ENCODE data around the gene NAGLU. TPM values are rescaled to one million over a fixed set of nuclear protein-coding genes. Genes with fewer than 3 reads are reported as not detected.
A peak's percentile ranks its signal among the peaks of the same experiment; 100 is the strongest.

NAGLU gene
- total and polyA plus RNA-seq, 2 of the 13 experiments (the other 11 are each of a cell fraction or from before 2014, with no cell fraction given) = 28.2 to 40.1 TPM

GRCh38 chr17:42577532-42578281 lies 41.7 kb downstream of the NAGLU start, which contains the start of gene PSMC3IP (continued):
- TF ChIP-seq, protein P1, sequence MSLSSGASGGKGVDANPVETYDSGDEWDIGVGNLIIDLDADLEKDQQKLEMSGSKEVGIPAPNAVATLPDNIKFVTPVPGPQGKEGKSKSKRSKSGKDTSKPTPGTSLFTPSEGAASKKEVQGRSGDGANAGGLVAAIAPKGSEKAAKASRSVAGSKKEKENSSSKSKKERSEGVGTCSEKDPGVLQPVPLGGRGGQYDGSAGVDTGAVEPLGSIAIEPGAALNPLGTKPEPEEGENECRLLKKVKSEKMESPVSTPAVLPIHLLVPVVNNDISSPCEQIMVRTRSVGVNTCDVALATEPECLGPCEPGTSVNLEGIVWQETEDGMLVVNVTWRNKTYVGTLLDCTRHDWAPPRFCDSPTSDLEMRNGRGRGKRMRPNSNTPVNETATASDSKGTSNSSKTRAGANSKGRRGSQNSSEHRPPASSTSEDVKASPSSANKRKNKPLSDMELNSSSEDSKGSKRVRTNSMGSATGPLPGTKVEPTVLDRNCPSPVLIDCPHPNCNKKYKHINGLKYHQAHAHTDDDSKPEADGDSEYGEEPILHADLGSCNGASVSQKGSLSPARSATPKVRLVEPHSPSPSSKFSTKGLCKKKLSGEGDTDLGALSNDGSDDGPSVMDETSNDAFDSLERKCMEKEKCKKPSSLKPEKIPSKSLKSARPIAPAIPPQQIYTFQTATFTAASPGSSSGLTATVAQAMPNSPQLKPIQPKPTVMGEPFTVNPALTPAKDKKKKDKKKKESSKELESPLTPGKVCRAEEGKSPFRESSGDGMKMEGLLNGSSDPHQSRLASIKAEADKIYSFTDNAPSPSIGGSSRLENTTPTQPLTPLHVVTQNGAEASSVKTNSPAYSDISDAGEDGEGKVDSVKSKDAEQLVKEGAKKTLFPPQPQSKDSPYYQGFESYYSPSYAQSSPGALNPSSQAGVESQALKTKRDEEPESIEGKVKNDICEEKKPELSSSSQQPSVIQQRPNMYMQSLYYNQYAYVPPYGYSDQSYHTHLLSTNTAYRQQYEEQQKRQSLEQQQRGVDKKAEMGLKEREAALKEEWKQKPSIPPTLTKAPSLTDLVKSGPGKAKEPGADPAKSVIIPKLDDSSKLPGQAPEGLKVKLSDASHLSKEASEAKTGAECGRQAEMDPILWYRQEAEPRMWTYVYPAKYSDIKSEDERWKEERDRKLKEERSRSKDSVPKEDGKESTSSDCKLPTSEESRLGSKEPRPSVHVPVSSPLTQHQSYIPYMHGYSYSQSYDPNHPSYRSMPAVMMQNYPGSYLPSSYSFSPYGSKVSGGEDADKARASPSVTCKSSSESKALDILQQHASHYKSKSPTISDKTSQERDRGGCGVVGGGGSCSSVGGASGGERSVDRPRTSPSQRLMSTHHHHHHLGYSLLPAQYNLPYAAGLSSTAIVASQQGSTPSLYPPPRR (CRISPR knock-in tag; IDR thresholded peaks at IDR 0.05; ENCODE audit: borderline replicate concordance) = peak; percentile 57; the same call in 1 of the 2 replicates
- TF ChIP-seq ZKSCAN1 (IDR thresholded peaks at IDR 0.05; ENCODE audit: low read length) = no peak
- 0 out of 2 replicates have a peak, but pooled peaks have one; percentile 57 for TF ChIP-seq ZNF512 (CRISPR knock-in tag; IDR thresholded peaks at IDR 0.05)
- peak; percentile 99 for TF ChIP-seq E2F5 (CRISPR knock-in tag; conservative IDR thresholded peaks at IDR 0.05)
- peak; percentile 87 for TF ChIP-seq ZNF367 (CRISPR knock-in tag; IDR thresholded peaks at IDR 0.05; ENCODE audit: borderline replicate concordance)
- no peak for TF ChIP-seq EED (CRISPR knock-in tag; IDR thresholded peaks at IDR 0.05)
- peak; percentile 60; the same call in 1 of the 2 replicates for TF ChIP-seq AKAP8 (CRISPR knock-in tag; IDR thresholded peaks at IDR 0.05)
- TF ChIP-seq ARNTL (CRISPR knock-in tag; IDR thresholded peaks at IDR 0.05) = peak; percentile 28
- TF ChIP-seq ZNF761 (CRISPR knock-in tag; conservative IDR thresholded peaks at IDR 0.05) = peak; percentile 70; the same call in 1 of the 2 replicates
- TF ChIP-seq ZNF691 (CRISPR knock-in tag; IDR thresholded peaks at IDR 0.05; ENCODE audit: borderline replicate concordance, low read depth) = no peak
- peak; percentile 78 for TF ChIP-seq FOXC1 (CRISPR knock-in tag; IDR thresholded peaks at IDR 0.05; ENCODE audit: borderline replicate concordance)
- TF ChIP-seq, protein P2, sequence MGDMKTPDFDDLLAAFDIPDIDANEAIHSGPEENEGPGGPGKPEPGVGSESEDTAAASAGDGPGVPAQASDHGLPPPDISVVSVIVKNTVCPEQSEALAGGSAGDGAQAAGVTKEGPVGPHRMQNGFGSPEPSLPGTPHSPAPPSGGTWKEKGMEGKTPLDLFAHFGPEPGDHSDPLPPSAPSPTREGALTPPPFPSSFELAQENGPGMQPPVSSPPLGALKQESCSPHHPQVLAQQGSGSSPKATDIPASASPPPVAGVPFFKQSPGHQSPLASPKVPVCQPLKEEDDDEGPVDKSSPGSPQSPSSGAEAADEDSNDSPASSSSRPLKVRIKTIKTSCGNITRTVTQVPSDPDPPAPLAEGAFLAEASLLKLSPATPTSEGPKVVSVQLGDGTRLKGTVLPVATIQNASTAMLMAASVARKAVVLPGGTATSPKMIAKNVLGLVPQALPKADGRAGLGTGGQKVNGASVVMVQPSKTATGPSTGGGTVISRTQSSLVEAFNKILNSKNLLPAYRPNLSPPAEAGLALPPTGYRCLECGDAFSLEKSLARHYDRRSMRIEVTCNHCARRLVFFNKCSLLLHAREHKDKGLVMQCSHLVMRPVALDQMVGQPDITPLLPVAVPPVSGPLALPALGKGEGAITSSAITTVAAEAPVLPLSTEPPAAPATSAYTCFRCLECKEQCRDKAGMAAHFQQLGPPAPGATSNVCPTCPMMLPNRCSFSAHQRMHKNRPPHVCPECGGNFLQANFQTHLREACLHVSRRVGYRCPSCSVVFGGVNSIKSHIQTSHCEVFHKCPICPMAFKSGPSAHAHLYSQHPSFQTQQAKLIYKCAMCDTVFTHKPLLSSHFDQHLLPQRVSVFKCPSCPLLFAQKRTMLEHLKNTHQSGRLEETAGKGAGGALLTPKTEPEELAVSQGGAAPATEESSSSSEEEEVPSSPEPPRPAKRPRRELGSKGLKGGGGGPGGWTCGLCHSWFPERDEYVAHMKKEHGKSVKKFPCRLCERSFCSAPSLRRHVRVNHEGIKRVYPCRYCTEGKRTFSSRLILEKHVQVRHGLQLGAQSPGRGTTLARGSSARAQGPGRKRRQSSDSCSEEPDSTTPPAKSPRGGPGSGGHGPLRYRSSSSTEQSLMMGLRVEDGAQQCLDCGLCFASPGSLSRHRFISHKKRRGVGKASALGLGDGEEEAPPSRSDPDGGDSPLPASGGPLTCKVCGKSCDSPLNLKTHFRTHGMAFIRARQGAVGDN (CRISPR knock-in tag; IDR thresholded peaks at IDR 0.05) = peak; percentile 98
- TF ChIP-seq ZSCAN22 (CRISPR knock-in tag; IDR thresholded peaks at IDR 0.05) = 0 out of 2 replicates have a peak, but pooled peaks have one; percentile 50
- no peak for TF ChIP-seq NFRKB (IDR thresholded peaks at IDR 0.05)
- no peak for TF ChIP-seq MAF1 (CRISPR knock-in tag; IDR thresholded peaks at IDR 0.05; ENCODE audit: borderline replicate concordance)
- peak; percentile 28; the same call in 1 of the 2 replicates for TF ChIP-seq ZNF317 (CRISPR knock-in tag; IDR thresholded peaks at IDR 0.05)

Measured in HepG2 (cell line).